GM13976 (cell line): Measurements from ENCODE around the gene CHST15.

Source experiments
- DNase-seq: peaks from one replicate; pipeline ENCODE4 v3.0.0; 2012; ENCODE audit warnings: low spot score
- in situ Hi-C: fragments of 300-500 bp; cut with MboI; formaldehyde crosslinking; loops from one replicate; pipeline ENCODE4 v1.12.0; 2022; ENCODE audit warnings: low sequenced_read_pairs, mixed read lengths, inconsistent platforms; ENCODE audit not compliant: unreplicated experiment
- TF ChIP-seq, protein P1 (sequence below): IDR thresholded peaks from 2 replicates; pipeline ENCODE4 v1.5.1; 2012; ENCODE audit warnings: borderline replicate concordance, mild to moderate bottlenecking; ENCODE audit not compliant: insufficient read depth; ENCODE audit errors: extremely low read depth, missing control alignments, control extremely low read depth

The CHST15 gene

DNA sequence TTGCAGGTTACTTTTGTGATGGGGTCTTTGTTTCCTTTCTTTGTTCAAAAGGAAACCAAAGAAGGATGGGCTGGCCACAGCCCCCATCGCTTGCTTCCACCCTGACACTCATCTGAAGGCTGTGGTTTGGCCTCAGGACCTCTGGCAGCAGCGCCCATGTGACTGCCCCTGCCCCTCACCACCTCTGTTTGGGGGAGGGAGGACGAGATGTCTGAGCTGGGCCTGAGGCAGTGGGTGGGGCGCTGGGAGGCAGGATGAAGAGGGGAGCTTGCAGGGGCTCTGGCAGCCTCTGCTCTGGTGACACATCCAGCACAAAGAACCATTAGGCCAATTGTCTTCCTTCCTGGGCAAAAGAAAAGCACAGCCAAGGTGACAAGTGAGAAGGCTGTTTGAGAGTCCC is 15.9 kb upstream of the CHST15 start:
- in situ Hi-C loops = no loop called here
- DNase-seq = no peak
- TF ChIP-seq, protein P1, sequence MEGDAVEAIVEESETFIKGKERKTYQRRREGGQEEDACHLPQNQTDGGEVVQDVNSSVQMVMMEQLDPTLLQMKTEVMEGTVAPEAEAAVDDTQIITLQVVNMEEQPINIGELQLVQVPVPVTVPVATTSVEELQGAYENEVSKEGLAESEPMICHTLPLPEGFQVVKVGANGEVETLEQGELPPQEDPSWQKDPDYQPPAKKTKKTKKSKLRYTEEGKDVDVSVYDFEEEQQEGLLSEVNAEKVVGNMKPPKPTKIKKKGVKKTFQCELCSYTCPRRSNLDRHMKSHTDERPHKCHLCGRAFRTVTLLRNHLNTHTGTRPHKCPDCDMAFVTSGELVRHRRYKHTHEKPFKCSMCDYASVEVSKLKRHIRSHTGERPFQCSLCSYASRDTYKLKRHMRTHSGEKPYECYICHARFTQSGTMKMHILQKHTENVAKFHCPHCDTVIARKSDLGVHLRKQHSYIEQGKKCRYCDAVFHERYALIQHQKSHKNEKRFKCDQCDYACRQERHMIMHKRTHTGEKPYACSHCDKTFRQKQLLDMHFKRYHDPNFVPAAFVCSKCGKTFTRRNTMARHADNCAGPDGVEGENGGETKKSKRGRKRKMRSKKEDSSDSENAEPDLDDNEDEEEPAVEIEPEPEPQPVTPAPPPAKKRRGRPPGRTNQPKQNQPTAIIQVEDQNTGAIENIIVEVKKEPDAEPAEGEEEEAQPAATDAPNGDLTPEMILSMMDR = no peak

GRCh38 chr10:124107072-124107471 is 13.7 kb upstream of the CHST15 start:
- no peak for DNase-seq
- TF ChIP-seq, protein P1 = no peak
- in situ Hi-C loops = no loop called here

DNA sequence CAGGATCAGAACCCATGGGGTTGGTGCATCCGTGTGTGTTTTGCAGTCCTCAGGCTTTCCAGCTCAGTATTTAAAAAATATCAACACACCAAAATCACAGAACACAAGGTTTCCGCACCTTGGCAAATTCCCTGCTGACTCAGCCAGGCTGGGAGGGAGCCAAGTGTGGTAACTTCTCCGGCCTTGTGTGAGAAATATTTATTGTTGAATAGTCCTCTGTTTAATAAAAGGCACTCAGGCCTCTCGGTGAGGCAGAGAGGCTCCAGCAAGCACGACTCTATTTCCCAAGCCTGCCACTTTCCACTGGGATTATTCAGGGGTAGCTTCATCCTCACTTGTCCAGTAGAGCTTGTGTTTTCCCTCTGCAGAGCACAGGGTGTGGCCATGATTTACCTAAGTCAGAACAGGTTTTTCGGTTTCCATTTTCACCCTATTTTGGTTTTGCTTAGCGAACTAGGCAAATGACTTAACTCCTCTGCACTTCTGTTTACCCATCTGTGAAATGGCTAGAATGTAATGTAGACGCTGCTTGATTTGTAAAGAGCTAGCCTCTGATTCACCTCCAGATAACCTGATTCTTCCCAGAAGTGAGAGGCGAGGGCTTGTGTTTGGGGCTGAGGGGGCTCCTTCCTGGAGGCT is 13.0 kb upstream of the CHST15 start:
- DNase-seq = peak; percentile 75
- TF ChIP-seq, protein P1 = no peak
- in situ Hi-C loops = no loop called here

DNA sequence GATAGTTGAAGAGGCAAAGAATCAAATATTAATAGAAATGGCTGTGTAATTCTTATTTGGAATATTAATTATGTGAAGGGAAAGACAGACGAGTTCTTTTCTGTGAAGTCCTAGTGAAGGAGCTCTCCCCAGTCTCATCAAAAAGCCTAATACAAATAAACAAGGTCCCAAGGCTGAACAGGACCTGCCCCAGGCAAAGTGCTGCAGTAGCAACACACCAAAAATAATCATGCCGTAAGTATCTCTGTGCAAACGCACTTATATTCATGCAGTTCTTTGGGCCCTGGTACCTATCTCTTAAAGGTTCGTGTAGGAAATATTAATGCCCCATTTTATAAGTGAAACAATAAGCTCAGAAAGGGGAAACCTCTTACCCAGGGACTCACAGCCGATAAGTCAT is 12.2 kb upstream of the CHST15 start:
- no peak for DNase-seq
- in situ Hi-C loops = no loop called here
- TF ChIP-seq, protein P1 = no peak

- DNase-seq = no peak
- TF ChIP-seq, protein P1 = no peak
- in situ Hi-C loops = no loop called here
These were observed 11.6 kb upstream of the CHST15 start for GRCh38 chr10:124105045-124105444.

DNA sequence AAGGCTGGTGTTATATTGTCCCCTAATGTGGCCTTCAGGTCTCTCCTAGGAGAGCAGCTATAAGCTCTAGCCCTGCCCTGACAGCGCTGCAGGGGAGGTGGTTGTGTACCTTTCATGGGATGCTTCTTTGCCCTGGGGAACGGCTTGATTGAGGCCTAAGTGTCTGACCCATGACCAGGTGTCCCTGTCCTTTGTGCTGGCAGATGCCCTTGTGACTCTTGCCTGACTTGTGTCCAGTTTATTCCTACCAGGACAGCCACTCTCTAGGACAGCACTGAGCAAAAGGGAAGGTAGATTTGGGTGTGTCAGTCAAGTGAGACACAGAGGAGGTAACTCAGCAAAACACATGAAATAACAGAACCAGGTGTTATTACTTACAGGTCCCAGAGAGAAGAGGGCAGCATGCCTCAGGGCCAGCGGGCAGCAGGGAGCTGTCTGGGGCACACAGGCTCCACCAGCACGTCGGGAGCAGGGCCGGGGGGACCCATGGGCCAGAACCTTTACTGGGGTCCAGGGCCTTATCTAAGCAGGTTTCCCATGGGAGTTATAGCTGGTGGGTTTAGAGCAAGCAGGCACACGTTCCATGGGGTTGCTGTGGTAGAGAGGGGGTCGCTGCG is 10.7 kb upstream of the CHST15 start:
- TF ChIP-seq, protein P1 = no peak
- in situ Hi-C loops = no loop called here
- DNase-seq = no peak
